GM12873 (cell line): ENCODE results near the gene PRKCD.

Source experiments
- TF ChIP-seq, protein P1 (sequence below): IDR thresholded peaks from 2 replicates; pipeline ENCODE4 v1.5.1; 2012; ENCODE audit warnings: low read depth, mild to moderate bottlenecking, moderate library complexity, low read length, control low read depth; ENCODE audit not compliant: insufficient read depth; ENCODE audit errors: missing control alignments

The PRKCD gene

DNA sequence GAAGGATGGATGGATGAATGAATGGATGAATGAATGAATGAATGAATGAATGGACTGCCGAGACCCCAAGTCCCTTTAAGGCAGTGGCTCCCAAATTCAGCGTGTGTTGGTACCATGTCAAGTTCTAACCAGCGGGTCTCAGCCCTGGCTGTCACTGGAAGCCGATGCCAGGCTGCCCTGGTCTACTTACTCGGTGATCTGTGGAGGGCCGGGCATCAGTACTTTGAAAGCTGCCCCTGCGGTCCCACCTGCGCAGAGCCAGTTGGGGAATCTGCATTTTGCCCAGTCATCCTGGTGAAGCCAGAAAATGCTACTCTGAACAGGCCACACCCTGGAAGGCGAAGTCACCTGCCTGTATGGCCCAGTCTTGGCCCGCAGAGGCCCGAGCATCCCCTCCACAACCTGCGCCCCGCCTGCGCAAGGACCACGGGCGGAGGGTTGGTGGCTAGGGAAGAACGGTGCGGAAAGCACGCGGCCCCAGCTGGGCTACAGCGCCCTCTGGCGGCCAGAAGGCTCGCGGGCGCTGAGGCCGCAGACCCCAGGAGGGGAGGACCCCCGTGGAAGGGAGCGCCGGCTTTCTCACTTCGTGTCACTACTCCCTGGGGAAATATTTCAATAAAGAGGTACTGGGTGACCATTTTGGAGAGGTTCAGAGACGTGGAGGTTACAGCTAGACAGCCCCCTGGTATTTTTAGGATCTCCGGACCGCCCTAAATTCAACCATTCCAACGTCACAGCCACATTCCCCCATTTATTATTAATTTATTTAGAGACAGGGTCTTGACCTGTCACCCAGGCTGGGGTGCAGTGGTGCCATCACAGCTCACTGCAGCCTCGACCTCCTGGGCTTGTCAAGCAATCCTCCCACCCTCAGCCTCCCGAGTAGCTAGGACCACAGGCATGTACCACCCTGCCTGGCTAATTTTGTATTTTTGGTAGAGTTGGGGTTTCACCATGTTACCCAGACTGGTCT, 34.9 kb downstream of the PRKCD start:
- TF ChIP-seq, protein P1, sequence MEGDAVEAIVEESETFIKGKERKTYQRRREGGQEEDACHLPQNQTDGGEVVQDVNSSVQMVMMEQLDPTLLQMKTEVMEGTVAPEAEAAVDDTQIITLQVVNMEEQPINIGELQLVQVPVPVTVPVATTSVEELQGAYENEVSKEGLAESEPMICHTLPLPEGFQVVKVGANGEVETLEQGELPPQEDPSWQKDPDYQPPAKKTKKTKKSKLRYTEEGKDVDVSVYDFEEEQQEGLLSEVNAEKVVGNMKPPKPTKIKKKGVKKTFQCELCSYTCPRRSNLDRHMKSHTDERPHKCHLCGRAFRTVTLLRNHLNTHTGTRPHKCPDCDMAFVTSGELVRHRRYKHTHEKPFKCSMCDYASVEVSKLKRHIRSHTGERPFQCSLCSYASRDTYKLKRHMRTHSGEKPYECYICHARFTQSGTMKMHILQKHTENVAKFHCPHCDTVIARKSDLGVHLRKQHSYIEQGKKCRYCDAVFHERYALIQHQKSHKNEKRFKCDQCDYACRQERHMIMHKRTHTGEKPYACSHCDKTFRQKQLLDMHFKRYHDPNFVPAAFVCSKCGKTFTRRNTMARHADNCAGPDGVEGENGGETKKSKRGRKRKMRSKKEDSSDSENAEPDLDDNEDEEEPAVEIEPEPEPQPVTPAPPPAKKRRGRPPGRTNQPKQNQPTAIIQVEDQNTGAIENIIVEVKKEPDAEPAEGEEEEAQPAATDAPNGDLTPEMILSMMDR, result peak; percentile 98

DNA sequence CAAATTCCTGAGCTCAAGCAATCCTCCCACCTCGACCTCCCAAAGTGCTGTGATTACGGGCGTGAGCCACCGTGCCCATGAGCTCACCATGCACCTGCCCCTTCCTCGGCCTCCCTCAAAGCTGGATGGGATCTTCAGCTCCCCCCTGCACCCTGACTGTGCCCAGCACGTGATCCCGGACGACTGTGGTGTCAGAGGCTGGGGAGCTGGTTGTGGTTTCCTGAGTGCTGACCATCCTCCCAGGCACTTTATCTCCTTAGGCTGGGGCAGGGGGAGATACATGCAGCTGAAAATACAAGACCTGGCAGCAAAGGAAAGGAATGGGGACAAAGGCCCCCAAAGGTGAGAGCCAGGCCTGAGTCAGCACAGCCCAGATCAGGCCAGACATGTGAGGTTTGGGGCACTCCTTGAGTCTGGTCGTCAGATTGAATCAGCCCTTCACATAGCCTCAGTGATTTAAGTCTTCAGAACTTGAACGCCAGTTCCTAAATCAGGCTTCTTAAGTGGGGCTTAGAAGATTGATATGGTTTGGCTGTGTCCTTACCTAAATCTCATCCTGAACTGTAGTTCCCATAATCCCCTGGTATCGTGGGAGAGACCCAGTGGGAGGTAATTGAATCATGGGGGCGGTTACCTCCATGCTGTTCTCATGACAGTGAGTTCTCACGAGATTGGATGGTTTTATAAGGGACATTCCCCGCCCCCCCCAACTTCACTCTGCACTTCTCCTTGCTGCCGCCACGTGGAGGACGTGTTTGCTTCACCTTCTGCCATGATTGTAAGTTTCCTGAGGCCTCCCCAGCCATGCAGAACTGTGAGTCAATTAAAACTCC, 35.8 kb downstream of the PRKCD start:
- TF ChIP-seq, protein P1, result no peak

DNA sequence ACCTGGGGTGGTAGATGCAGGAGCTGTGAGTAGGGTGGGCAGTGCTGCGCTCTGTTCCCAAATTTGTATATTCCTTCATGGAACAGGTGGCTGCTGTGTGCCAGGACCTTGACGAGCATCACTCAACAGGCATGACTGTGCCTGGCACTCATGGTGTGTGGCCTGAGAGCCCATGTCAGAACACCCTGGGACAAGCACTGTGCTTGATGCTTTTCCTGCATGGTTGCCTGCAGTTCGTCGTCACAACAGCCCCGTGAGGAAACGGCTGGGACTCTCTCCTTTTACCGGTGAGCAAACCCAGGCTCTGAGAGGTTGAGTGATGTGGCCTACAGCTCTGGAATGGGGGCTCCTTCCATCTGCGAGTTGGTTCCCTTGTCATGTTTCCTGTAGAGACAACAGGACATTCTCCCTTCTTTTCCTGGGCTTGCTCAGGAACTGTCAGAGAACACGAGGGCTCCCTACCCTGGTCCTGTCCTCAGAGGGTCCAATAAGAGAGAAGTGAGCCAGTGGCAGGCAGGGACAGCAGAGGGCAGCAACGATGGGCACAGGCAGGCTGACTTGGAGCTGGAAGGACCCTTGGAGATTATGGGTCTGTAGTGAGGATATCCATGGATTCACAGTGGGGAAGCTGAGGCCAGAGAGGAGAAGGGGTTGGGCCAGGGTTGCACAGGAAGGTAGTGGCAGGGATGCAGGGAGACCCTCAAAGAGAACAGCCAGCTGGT, 37.4 kb downstream of the PRKCD start:
- TF ChIP-seq, protein P1, result peak; percentile 6

DNA sequence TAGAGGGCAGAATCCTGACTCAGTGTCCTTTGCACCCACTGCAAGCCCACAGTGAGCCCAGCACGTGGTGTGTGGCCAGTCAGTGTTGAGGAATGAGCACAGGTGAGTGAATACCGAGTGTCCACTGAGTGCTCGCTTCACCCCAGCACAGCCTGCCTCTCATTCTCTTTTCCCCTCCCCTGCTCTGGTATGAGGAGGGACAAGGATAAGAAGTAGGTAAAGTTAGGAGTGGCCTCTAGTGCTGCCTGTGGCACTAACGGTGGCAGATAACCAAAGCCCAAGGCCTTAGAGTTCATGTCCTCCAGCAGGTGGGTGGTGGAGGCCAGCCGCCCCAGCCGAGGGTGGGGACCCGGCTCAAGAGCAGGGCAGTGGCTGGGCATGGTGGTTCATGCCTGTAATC, 38.0 kb downstream of the PRKCD start:
- TF ChIP-seq, protein P1, result no peak

DNA sequence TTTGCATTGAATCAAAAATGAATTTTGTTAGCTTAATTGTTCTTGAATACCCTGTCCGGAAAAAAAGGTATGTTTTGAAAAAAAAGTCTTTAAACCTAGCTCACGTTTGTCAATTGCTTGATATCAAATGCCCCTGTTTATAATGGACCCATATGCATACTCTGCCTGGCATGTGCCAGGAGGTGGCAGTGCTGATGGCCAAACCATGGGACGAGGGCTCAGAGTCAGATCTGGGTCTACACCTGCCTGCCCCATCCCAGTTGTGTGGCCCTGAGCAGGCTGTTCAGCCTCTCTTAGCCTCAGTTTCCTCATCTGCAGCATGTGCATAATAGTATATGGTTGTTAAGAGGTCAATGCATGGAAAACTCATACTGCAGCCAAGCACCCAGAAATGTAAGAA, 38.8 kb downstream of the PRKCD start:
- TF ChIP-seq, protein P1, result peak; percentile 20

DNA sequence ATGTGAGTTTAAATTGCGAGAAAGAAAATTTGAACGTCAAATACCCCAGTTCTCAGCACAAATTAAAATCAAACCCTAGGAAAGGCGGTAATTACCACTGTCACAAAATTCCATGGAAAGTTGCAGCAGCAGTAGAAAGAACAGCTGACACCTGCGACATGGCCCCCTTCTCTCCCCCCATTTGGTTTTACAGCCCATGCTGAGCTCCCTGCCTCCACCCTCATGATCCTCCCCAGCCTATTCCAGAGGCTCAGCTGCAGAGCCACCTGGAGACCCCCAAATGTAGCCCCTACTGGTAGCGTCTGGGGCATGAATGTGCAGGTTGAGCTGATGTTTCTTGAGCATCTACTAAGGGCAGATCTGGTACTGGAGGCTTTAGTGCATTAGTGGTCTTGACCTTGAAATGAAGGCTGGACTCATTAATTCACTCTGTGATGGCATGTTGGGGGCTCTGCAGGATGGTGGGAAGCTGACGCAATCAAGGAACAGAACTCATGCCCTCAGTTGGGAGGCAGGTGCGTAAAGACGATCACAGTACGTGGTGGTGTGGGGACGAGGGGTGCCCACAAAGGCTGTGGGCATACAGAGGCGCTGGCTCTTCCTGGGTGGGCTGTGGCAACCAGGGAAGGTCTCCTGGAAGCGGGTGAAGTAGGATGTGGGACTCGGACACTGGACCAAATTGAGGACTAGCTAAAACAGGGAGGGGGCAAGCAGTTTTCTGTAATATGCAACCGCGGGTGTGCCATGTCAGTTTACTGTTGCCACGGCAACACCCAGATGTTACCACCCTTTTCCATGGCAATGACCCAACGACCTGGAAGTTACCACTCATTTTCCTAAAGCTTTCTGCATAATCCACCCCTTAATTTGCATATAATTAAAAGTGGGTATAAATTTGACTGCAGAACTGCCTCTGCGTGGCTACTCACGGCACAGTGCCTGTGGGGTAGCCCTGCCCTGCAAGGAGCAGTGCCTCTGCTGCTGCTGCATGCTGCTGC, 39.8 kb downstream of the PRKCD start:
- TF ChIP-seq, protein P1, result no peak
